Measurements from ENCODE around the gene KIF26B.

Gene KIF26B

DNA sequence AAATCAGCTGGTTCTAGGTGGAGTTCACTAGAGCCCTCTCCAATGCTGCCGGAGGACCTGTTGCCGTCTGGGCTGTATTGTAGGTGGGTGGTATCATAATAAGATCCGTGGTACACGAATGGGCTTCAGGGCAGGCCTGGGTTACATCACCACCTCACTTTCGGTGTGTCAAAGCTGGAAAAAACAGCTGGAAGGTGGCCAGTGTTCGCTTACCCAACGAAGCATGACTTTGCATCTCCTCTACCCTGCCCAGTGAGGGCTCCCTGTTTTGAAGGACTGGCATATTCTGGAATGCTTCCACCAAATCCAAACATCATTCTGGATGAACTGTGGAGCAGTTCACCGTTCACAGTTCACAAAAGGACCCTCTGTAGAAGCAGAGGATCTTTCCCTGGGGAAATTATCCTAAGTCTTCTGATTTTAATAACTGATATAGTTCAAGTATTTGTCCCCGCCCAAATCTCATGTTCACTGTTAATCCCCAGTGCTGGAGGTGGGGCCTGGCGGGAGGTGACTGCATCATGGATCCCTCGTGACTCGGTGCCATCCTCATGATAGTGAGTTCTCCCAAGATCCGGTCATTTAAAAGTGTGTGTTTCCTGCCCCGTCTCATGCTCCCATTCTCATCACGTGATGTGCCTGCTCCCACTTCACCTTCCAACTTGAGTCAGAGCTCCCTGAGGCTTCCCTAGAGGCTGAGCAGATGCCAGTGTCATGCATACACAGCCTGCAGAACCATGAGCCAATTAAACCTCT, 429.0 kb downstream of the KIF26B start:
- H3K4me3 ChIP-seq (ENCODE audit: low read length) = no peak overlapping the region
- TF ChIP-seq ZNF274 (IDR thresholded peaks at IDR 0.05; ENCODE audit: low read depth, low read length) = no peak

GRCh38 chr1:245585252-245585959, 430.6 kb downstream of the KIF26B start:
- H3K4me3 ChIP-seq (ENCODE audit: low read length) = no peak overlapping the region
- TF ChIP-seq ZNF274 (IDR thresholded peaks at IDR 0.05; ENCODE audit: low read depth, low read length) = no peak

DNA sequence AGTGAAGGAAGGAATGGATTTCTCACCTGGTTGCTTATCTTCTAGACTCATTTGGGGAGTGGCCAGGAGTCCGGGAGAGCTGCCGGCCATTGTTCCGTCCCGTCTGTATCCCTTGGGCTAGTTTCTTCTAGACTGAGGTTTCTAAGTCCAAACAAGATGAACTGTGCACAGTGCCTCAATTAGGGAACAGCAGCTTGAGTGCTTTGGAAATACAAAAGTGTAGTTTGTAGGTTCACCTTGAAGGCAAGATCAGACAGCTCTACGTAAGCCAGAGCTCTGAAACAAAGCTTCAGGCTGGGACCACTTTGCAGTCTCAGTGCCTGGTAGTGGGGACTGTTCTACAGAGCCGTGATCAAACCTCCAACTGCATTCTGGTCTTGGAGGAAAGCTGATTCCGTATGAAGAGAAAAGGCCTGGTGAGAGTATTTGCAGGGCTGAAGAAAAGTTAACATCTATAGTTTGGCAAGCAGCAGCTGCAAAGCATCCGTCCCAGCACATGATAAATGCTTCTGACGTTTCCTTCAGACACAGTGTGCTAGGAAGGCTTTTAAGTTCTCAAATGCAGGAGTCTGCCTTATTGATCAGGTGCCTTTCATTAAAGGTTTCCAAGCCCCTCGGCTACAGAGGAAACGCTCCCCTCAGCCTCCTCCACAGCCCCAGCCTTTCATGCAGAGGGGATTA, 432.8 kb downstream of the KIF26B start:
- no peak overlapping the region for H3K4me3 ChIP-seq (ENCODE audit: low read length)
- TF ChIP-seq ZNF274 (IDR thresholded peaks at IDR 0.05; ENCODE audit: low read depth, low read length) = no peak

GRCh38 chr1:245588116-245588639, 433.4 kb downstream of the KIF26B start:
- H3K4me3 ChIP-seq (ENCODE audit: low read length) = no peak overlapping the region
- no peak for TF ChIP-seq ZNF274 (IDR thresholded peaks at IDR 0.05; ENCODE audit: low read depth, low read length)

GRCh38 chr1:245589316-245589715, 434.5 kb downstream of the KIF26B start:
- H3K4me3 ChIP-seq (ENCODE audit: low read length) = no peak overlapping the region
- TF ChIP-seq ZNF274 (IDR thresholded peaks at IDR 0.05; ENCODE audit: low read depth, low read length) = no peak

DNA sequence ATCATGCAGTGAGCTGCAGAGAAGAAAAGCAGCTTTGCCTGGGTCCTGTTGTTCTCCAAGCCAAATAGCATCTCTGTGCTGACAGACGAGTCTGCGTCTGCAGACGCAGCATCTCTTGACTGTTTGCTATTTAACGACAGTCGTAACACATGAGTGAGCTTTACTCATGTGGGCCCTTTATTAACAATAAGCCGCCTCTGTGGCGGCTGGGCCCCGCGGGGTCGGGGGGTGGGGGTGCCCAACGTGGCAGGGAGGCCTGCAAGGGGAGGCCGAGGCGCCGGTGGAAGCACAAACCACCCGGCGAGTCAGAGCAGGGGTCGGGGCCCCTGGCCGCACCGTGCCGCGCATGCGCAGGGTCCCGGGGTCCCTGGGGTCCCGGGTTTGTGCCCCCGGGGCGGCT, 435.1 kb downstream of the KIF26B start:
- no peak for TF ChIP-seq ZNF274 (IDR thresholded peaks at IDR 0.05; ENCODE audit: low read depth, low read length)
- H3K4me3 ChIP-seq (ENCODE audit: low read length) = no peak overlapping the region

DNA sequence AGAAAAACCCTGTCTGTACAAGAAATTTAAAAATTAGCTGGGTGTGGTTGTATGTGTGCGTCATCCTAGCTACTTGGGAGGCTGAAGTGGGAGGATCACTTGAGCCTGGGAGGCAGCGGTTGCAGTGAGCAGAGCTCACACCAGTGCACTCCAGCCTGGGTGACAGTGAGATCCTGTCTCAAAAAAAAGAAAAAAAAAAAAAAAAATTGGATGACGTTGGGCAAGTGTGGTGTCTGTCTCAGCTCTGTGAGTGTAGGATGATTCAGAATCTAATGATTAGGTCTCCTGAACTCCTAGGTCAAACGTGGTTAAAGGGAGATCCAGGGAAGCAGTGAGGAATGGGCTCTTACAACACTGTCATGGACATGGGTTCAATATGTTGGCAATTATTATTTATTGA, 435.9 kb downstream of the KIF26B start:
- no peak for TF ChIP-seq ZNF274 (IDR thresholded peaks at IDR 0.05; ENCODE audit: low read depth, low read length)
- no peak overlapping the region for H3K4me3 ChIP-seq (ENCODE audit: low read length)

GRCh38 chr1:245591346-245592188, 436.8 kb downstream of the KIF26B start:
- H3K4me3 ChIP-seq (ENCODE audit: low read length) = no peak overlapping the region
- no peak for TF ChIP-seq ZNF274 (IDR thresholded peaks at IDR 0.05; ENCODE audit: low read depth, low read length)

DNA sequence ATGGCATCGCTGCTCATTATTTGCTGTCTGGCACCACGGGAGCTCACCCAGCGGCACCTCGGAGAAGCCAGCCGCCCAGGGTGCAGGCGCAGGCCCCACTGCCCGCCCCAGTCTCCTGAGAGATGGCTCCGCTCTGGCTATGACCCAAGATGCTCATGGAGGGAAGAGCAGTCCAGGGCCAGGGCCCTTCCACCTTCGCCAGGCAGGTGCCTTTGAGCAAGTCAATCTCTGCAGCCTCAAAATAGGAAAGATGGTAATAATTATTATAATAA, 437.3 kb downstream of the KIF26B start:
- no peak overlapping the region for H3K4me3 ChIP-seq (ENCODE audit: low read length)
- TF ChIP-seq ZNF274 (IDR thresholded peaks at IDR 0.05; ENCODE audit: low read depth, low read length) = no peak

- no peak overlapping the region for H3K4me3 ChIP-seq (ENCODE audit: low read length)
- no peak for TF ChIP-seq ZNF274 (IDR thresholded peaks at IDR 0.05; ENCODE audit: low read depth, low read length)
Measured at GRCh38 chr1:245598524-245599305, 443.9 kb downstream of the KIF26B start.

DNA sequence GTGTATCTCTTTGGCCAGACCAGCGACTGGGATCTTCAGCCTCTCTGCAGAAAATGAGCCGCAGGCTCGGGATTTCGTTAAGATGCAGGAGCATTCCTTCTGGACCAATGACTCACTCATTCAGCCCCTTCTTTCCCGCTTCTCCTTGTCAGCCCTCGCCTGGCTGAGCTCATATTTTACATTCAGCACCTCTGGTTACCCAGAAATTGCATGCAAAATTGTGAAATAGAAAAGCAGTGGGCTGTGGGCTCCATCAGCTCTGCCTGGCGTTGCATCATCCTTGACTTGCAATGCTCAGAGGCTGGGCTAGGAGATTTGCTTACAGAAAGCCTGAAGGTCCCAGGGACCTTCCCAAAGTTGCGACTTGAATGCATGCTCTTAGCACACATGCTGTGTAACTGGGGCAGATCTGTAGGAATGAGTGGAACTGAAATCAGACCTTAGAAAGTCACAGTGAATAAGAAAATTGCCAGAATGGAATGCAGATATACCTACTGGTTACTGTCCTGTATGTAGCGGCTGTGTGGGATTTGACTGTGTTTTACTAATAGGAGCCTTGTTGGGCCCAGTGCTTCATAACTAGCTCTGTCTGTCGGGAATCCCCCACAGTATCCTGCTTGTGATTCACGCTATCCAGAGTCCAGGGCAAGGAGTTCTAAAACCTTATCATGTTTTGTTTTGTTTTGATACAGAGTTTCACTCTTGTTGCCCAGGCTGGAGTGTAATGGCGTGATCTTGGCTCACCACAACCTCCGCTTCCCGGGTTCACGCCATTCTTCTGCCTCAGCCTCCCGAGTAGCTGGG, 444.8 kb downstream of the KIF26B start:
- no peak for TF ChIP-seq ZNF274 (IDR thresholded peaks at IDR 0.05; ENCODE audit: low read depth, low read length)
- H3K4me3 ChIP-seq (ENCODE audit: low read length) = no peak overlapping the region

DNA sequence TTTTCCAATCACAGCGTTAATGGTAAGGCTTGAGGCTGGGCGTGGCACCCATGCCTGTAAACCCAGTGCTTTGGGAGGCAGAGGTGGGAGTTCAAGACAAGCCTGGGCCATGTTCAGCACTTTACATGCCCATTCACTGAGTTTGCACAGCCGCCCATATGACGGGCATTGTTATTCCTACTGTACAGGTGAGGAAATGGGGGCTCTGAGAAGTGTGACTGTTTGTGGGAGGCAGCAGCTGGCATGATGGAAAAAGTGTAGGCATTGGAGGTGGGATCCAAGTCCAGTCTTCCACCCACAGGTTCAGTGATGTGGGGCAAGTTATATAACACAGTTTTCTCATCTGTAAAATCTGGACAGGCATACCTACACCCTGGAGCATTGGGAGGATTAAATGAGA, 445.9 kb downstream of the KIF26B start:
- no peak for TF ChIP-seq ZNF274 (IDR thresholded peaks at IDR 0.05; ENCODE audit: low read depth, low read length)

More for the DNA sequence above, 445.9 kb downstream of the KIF26B start:
- no peak overlapping the region for H3K4me3 ChIP-seq (ENCODE audit: low read length)

Measured in GM08714 (cell line).